HFFc6 (cell line): Measurements from ENCODE around the gene XCL2. TPM values are rescaled to one million over a fixed set of nuclear protein-coding genes. Genes with fewer than 3 reads are reported as not detected.

Experiments
- DNase-seq: peaks from one replicate; pipeline ENCODE4 v3.0.0-alpha.2; 2018
- H3K27ac Mint-ChIP-seq: 2 replicates; pipeline ENCODE4 v1.8.0; 2020; ENCODE audit warnings: mild to moderate bottlenecking, mixed read lengths
- H3K27me3 Mint-ChIP-seq: 2 replicates; pipeline ENCODE4 v1.8.0; 2021; ENCODE audit warnings: mild to moderate bottlenecking, moderate library complexity, mixed read lengths; ENCODE audit not compliant: insufficient read depth
- H3K36me3 Mint-ChIP-seq: 2 replicates; pipeline ENCODE4 v1.8.0; 2021; ENCODE audit warnings: low read depth, mixed read lengths
- H3K4me1 Mint-ChIP-seq: 2 replicates; pipeline ENCODE4 v1.8.0; 2020; ENCODE audit warnings: low read depth, mixed read lengths
- H3K4me3 Mint-ChIP-seq: 2 replicates; pipeline ENCODE4 v1.8.0; 2020; ENCODE audit warnings: mild to moderate bottlenecking, moderate library complexity, mixed read lengths
- H3K9me3 Mint-ChIP-seq: 2 replicates; pipeline ENCODE4 v1.8.0; 2020; ENCODE audit warnings: mild to moderate bottlenecking, mixed read lengths
- total RNA-seq, 6 experiments: library from RNA; stranded (reverse); fragmentation: NEBNext Ultra II Directional; extraction: Animal tissue kit (Norgen Biotek cat#: 25700); gene quantifications; 2 replicates in 1 of 6; 3 replicates in 5 of 6; pipeline ENCODE4 v1.2.3, GENCODE V29; 2021
- TF ChIP-seq, protein P1 (sequence below): fragments of 200-600 bp; sonication (generic); IDR thresholded peaks from 2 replicates; pipeline ENCODE4 v1.5.0; 2021; ENCODE audit warnings: antibody characterized with exemption, mild to moderate bottlenecking

The XCL2 gene
- total RNA-seq, 6 experiments from 2014 or later, result not detected

DNA sequence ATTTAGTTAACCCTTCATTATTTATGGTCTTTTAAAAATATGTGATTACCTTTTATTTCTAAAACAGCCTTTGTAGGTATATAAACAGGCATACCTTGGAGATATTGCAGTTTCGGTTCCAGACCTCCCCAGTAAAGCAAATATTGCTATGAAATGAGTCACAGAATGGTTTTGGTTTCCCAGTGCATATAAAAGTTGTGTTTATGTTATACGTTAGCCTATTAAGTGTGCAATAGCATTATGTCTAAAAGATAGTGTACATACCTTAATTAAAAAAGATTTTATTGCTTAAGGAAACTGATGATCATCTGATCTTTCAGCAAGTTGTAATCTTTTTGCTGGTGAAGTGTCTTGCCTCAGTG lies 44.1 kb downstream of the XCL2 start:
- no peaks in the 10 kb centered on the region for H3K36me3 Mint-ChIP-seq
- H3K4me1 Mint-ChIP-seq, result peaks cover 55% of the 10 kb centered on the region
- peaks cover 3% of the 10 kb centered on the region; the same call in 1 of the 2 replicates for H3K27me3 Mint-ChIP-seq
- peak; percentile 25 for DNase-seq
- no peak overlapping the region for H3K27ac Mint-ChIP-seq
- no peak overlapping the region; the same call in 1 of the 2 replicates for H3K4me3 Mint-ChIP-seq
- TF ChIP-seq, protein P1, sequence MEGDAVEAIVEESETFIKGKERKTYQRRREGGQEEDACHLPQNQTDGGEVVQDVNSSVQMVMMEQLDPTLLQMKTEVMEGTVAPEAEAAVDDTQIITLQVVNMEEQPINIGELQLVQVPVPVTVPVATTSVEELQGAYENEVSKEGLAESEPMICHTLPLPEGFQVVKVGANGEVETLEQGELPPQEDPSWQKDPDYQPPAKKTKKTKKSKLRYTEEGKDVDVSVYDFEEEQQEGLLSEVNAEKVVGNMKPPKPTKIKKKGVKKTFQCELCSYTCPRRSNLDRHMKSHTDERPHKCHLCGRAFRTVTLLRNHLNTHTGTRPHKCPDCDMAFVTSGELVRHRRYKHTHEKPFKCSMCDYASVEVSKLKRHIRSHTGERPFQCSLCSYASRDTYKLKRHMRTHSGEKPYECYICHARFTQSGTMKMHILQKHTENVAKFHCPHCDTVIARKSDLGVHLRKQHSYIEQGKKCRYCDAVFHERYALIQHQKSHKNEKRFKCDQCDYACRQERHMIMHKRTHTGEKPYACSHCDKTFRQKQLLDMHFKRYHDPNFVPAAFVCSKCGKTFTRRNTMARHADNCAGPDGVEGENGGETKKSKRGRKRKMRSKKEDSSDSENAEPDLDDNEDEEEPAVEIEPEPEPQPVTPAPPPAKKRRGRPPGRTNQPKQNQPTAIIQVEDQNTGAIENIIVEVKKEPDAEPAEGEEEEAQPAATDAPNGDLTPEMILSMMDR, result no peak
- no peaks in the 10 kb centered on the region for H3K9me3 Mint-ChIP-seq

DNA sequence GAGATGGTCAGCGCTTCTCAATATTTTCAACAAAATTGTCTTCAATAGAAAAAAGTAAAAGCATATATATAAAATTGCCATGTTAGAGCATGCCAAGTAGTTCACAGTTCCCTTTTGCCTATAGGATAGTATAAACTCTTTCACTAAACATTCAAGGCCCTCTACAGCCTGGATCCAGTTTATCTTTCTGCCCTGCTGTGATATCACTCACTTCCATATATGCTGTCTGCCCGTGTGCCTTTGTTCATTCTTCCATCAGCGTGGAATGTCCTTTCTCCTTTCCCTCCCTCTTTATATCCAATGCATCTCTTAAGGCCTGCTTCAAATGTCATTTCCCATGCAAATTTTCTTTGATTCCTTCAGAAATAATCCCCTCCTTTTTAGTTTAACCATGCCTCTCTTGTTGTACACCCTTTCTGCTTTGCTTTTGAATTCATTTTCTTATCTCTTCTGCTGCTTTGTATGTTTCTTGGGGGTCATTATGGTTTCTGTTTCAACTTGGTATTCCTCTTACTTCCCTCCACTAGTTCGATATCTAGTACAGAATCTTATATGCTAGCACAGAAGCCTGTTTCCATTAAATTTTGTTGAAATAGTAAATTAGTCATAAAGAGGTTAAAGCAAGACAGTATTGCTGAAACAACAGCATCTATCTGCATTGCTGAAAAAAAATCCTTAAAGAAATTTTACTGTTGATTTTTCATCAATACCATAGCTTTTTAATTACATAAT lies 44.7 kb downstream of the XCL2 start:
- no peak for DNase-seq
- Mint-ChIP-seq H3K27me3 (peaks cover 3% of the 10 kb centered on the region; the same call in 1 of the 2 replicates), H3K27ac (peak overlapping the region; percentile 40; the same call in 1 of the 2 replicates), H3K4me3 (peak overlapping the region; percentile 36; the same call in 1 of the 2 replicates), H3K36me3 (no peaks in the 10 kb centered on the region), H3K9me3 (no peaks in the 10 kb centered on the region), H3K4me1 (peaks cover 49% of the 10 kb centered on the region)
- TF ChIP-seq, protein P1, result no peak

DNA sequence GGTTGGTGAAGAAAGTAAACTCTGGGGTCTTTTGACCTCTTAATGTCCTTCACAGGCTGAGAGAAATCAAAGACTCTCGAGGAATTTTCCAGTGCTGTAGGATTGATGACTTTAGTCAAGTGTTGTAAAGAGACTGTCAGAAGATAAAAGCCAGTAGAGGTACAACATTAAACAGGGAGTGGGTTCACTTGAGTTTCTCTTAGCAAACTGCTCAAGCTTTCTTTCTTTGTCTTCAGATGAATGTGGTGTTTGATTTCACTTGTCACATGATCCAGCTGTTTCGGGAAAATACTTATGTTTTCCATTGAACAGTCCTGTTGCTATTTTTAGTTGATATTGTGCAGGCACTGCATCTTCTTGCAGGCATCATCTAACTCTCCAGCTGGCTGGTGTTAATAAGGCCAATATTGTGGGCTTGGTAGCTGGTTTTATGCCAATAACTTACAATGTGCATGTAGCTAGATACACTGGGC lies 45.6 kb downstream of the XCL2 start:
- Mint-ChIP-seq H3K9me3 (no peaks in the 10 kb centered on the region), H3K36me3 (no peaks in the 10 kb centered on the region), H3K27ac (no peak overlapping the region), H3K4me3 (no peak overlapping the region), H3K27me3 (peaks cover 4% of the 10 kb centered on the region), H3K4me1 (peaks cover 40% of the 10 kb centered on the region)
- TF ChIP-seq, protein P1, result no peak
- peak; percentile 6 for DNase-seq

DNA sequence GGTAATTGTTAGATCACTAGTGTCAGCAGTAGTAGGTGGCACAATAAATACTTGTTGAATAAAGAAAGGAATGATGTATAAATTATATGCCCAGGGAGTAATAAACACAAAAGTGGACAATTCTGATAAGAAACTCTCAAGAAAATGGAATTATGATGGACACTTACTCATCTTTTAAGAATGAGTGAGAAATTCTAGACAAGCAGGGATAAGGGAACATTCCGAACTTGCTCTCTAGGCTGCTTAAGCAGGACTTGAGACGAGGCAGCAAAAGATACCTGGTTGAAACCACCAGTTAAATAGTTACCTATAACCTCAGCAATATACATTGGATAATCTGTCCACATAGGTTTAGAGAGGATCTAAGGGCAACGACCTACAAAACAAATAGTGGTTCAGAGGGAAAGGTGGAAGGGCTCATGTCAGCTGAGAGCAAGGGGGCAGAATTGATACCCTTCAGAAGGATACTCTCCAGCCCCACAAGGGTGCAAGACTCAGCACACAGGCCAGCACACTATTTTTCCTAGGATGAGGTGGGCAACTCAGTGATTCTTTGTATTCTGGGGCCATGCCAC lies 46.3 kb downstream of the XCL2 start:
- no peak for DNase-seq
- Mint-ChIP-seq H3K27ac (no peak overlapping the region), H3K9me3 (no peaks in the 10 kb centered on the region), H3K27me3 (peaks cover 4% of the 10 kb centered on the region), H3K4me3 (no peak overlapping the region), H3K36me3 (no peaks in the 10 kb centered on the region), H3K4me1 (peaks cover 39% of the 10 kb centered on the region)
- TF ChIP-seq, protein P1, result no peak

DNA sequence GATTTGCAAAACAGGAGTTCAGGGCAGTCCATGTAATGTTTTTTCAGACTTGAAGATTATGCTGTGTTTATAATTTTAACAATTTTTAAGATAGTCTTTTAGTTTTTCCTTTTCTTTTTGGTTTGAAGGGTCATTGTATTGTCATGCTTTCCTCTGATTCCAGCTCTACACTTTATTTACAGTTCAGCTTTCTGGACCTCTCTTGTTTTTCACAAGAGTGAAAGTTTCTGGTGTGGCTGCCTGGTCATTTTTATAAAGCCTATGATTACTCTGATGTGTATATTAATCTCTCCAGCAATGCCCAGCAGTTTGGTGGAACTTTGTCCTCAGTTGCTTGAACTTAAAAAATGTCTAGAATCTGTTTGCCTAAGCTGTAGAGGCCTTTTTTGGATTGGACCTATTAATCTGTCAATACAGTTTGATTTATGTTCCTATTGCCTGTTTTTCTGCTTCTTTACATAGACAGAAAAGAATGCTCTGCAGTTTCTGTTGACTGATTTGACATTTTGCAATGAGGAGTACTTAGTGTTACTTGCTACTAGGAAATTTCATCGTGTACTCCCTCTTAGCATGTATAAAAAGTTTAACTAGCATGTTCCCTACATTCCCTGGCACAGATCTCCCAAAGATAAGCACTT lies 52.2 kb downstream of the XCL2 start:
- H3K27ac Mint-ChIP-seq, result no peak overlapping the region
- DNase-seq, result no peak
- H3K36me3 Mint-ChIP-seq, result no peaks in the 10 kb centered on the region
- no peaks in the 10 kb centered on the region for H3K9me3 Mint-ChIP-seq
- no peak overlapping the region for H3K4me3 Mint-ChIP-seq
- peaks cover 4% of the 10 kb centered on the region for H3K27me3 Mint-ChIP-seq
- H3K4me1 Mint-ChIP-seq, result peaks cover 10% of the 10 kb centered on the region; the same call in 1 of the 2 replicates
- TF ChIP-seq, protein P1, result no peak

Other genes starting within 250 kb of the XCL2 start
- gene XCL1, start 32.6 kb upstream of the XCL2 start, total RNA-seq, result not detected
- gene DPT, start 185.2 kb upstream of the XCL2 start, total RNA-seq, result not detected